ENCODE data around the gene ABHD15. TPM values are rescaled to one million over a fixed set of nuclear protein-coding genes. Genes with fewer than 3 reads are reported as not detected.

Gene ABHD15
- total and polyA plus RNA-seq, 8 donors: 3.9 to 10.6 (median 6.5) TPM

DNA sequence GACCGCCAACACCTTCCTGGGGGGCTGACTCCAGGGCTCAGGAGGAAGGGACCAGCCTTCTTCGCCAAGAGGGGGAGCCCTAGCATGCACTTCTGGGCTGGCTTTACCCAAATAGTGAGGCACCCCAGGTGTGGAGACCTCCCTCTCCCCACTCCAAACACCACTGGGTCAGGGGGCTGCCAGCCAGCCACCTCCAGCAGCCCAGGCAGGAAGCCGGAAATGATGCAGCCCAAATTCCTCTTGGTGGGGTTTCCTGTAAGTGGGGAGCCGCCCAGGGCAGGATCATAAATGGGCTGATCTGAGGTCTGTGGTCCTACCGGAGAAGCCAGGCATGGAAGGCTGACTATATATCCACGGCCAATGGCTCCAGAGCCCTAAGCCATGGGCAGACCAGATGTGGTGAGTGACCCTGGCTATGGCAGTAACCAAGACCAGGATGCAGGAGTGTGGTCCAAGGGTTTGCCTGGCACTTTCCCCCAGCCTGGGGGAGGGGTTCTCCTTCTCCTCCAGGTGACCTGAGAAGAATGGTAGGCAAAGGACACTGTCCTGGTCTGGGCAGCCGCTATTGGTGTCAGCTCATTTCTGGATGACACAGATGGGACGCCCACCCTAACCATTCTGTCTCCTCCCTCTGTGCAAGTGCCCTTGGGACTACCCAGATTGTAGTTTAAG, 18.4 kb upstream of the ABHD15 start:
- peak overlapping the region in 1 of 4 donors; percentile 28 for H3K27ac ChIP-seq
- H3K27me3 ChIP-seq: no peaks in the 10 kb centered on the region
- no peak overlapping the region for H3K4me3 ChIP-seq
- intact Hi-C loops (cut with DNase I): no loop called here
- ATAC-seq (no peak), FAIRE-seq (no peak), DNase-seq (peak in 3 of 6 donors; percentile 2 to 38 (median 6))
- H3K4me1 ChIP-seq: peaks cover under 1 to 3% (median 2%) of the 10 kb centered on the region in 3 donors
- H3K9me3 ChIP-seq: no peaks in the 10 kb centered on the region
- TF ChIP-seq, protein P1, sequence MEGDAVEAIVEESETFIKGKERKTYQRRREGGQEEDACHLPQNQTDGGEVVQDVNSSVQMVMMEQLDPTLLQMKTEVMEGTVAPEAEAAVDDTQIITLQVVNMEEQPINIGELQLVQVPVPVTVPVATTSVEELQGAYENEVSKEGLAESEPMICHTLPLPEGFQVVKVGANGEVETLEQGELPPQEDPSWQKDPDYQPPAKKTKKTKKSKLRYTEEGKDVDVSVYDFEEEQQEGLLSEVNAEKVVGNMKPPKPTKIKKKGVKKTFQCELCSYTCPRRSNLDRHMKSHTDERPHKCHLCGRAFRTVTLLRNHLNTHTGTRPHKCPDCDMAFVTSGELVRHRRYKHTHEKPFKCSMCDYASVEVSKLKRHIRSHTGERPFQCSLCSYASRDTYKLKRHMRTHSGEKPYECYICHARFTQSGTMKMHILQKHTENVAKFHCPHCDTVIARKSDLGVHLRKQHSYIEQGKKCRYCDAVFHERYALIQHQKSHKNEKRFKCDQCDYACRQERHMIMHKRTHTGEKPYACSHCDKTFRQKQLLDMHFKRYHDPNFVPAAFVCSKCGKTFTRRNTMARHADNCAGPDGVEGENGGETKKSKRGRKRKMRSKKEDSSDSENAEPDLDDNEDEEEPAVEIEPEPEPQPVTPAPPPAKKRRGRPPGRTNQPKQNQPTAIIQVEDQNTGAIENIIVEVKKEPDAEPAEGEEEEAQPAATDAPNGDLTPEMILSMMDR (IDR thresholded peaks at IDR 0.05): no peak
- WGBS, 2 donors: 86 to 95% methylated on average over 8 of the region's 8 CpGs
- H3K36me3 ChIP-seq: no peaks in the 10 kb centered on the region

DNA sequence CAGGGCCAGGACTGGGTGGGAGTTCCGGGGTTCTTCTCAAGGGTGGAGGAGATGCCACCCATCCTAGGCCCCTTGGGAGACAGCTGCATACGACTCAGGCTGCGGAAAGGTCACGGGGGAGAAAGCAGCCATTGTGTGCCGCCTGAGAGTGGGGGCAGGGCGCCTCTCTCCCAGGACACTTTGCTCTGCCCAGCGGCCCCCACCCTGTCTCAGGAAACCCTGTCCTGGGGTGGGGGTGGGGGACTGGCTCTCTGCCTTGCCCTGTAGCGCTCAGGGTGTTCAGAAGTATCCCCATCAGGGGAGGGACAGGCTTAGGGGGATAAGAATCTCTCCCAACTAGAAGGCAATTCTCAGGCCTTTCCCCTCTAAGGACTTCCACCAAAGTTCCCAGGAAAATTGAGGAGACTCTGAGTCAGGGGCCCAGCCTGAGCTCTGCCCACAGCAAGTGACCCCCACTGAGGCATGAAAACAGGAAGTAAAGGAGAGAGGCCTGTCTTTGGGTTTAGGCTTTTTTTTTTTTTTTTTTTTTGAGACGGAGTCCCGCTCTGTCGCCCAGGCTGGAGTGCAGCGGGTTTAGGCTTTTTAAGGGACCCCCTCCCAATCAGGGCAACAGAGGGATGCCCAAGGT, 17.7 kb upstream of the ABHD15 start:
- intact Hi-C loops (cut with DNase I): no loop called here
- FAIRE-seq (no peak), DNase-seq (peak in 2 of 6 donors; percentile 2 to 36), ATAC-seq (no peak)
- TF ChIP-seq, protein P1 (IDR thresholded peaks at IDR 0.05): no peak
- H3K4me3 ChIP-seq: no peak overlapping the region
- H3K27ac ChIP-seq: peak overlapping the region in 1 of 4 donors; percentile 28
- WGBS, 2 donors: 83 to 85% methylated on average over 12 of the region's 12 CpGs
- no peaks in the 10 kb centered on the region for H3K4me1 ChIP-seq
- no peaks in the 10 kb centered on the region for H3K9me3 ChIP-seq
- no peaks in the 10 kb centered on the region for H3K27me3 ChIP-seq
- H3K36me3 ChIP-seq: no peaks in the 10 kb centered on the region

DNA sequence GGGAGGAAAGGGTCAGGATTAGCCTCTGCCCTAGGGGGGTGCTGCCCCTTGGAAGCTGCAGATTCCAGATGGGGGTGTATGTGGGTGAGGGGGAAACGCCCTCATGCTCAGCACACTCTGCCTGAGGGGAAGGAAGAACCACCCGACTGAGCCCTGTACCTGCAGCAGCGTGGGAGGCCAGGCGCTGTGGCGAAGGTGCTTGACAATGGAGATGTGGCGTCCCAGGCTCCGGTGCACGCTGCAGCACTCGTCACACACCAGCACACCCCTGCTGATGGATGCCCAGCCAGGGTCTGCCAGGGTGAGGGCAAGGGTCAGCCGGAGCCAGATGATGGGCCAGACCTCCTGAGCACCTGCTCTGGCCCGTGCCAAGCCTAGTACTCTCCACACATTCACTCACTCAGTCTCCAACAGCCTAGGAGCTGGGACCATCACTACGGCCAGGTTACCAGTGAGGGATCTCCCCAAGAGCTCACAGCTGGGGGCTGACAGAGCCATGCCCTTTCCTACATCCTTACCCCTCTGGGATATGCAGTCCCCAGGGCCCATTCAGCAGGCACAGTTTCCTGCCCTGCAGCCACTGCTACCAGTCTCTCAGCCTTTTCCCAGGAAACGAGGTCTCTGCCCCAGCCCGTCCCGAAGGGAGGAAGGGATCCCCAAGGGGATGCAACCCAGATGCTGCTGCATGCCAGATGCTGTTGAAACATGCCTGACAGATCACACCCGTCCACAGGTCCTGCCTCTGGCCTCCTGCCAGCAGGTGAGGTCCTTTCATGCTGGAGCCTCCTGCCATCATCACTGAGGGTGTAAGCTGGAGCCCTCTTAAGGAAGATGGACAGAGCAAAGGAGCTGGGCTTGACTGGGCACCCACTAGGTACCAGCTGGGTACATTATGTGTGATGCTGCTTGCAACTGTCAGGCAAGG, 16.7 kb upstream of the ABHD15 start:
- Histone ChIP-seq H3K4me3 (no peak overlapping the region), H3K9me3 (no peaks in the 10 kb centered on the region), H3K36me3 (no peaks in the 10 kb centered on the region), H3K27me3 (no peaks in the 10 kb centered on the region), H3K27ac (no peak overlapping the region), H3K4me1 (no peaks in the 10 kb centered on the region)
- no peak for ATAC-seq
- FAIRE-seq: no peak
- TF ChIP-seq, protein P1 (IDR thresholded peaks at IDR 0.05): no peak
- peak in 2 of 6 donors; percentile 57 to 72 for DNase-seq
- WGBS, 2 donors: 89 to 93% methylated on average over 15 to 16 of the region's 16 CpGs
- intact Hi-C loops (cut with DNase I): no loop called here

DNA sequence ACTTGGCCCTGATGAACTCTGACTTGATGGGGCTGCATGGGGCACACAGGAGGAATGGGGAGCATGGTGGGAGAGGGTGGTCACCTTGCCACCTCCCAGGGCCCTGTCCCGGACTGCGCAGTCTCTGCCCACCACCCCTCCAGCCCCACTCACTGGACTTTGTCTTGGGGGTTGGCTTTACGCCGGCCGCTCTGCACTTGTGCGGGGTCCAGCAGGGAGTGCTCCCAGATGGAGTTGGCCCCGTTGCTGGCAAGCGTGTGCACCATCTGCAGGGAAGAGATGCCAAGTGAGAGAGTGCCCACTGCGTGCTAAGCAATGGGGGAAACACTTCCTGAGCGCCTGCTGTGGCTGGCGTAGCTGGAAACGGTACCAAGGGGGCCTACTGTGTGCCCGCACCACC, 15.9 kb upstream of the ABHD15 start:
- no peak for FAIRE-seq
- TF ChIP-seq, protein P1 (IDR thresholded peaks at IDR 0.05): no peak
- no peak for ATAC-seq
- Histone ChIP-seq H3K4me3 (no peak overlapping the region), H3K4me1 (no peaks in the 10 kb centered on the region), H3K36me3 (no peaks in the 10 kb centered on the region), H3K27me3 (no peaks in the 10 kb centered on the region), H3K9me3 (no peaks in the 10 kb centered on the region), H3K27ac (no peak overlapping the region)
- 94 to 95% methylated on average over 13 of the region's 13 CpGs for WGBS, 2 donors
- peak in 2 of 6 donors; percentile 3 to 56 for DNase-seq
- intact Hi-C loops (cut with DNase I): no loop called here
